Stimulated activated CD4-positive, alpha-beta T cell treated with anti-CD3 and anti-CD28 coated beads, Interleukin-12 subunit alpha, Interleukin-12 subunit beta, amount 100 ng/mL, for 48 hours (primary cell): ENCODE results near the gene CLASP1.

Experiments
- DNase-seq, 3 donors: peaks; one replicate each; pipeline ENCODE4 v3.0.0-alpha.2; 2020; ENCODE audit warnings: low read depth in 2 of 3, low spot score in 1 of 3

The CLASP1 gene

DNA sequence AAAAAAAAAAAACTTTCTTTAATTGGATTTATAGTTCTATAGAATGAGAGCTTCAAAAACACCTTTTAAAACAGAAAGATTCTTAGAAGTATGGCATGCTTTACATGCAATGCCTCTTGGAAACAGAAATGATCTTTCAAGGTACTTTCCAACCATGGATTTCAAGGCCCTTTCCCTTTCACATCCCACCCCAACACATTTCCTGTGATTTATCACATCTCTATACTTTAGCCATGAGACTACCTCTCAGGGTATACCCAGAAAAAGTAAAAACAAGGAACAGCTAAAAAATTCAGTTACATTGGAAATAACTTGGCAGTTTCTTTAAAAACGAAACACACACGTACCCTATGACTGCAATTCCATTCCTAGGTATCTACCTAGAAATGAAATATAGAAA is 103.3 kb downstream of the CLASP1 start:
- DNase-seq: no peak

DNA sequence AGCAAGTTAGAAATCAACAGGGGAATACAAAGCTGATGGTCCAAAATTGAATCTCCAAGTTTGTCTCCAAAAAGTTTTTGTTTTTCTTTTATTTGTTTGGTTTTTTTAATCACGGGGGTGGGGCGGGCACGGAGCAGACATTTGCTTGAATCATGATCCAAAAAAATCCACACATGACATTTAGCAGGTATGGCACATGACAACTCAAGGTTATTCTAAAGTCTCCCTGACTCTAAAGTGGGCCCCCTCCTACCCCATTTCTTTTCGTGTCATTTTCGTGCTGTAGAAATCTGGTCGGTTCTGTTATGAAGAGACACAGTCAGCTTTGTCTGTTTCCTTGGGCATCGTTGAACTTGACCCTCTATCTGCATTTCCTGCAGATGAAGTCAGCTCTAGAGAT is 104.0 kb downstream of the CLASP1 start:
- no peak for DNase-seq

DNA sequence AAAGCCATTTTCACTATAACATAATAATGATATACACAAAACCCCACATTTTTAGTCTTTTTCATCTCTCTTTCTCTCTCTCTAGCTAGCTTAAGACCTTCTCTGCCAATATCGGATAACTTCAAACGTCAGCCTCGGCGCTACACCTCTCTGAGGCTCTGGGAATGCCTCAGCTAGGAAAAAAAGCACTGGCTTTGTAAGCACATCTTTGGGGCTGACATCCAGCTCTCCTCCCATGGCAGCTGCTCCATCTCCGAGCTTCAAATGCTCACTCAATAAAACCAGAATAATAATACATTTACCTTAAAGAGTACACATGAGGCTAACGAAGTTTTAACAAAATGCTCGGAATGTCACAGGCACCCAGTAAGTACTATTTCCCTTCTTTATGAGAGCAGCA is 107.8 kb downstream of the CLASP1 start:
- no peak for DNase-seq

DNA sequence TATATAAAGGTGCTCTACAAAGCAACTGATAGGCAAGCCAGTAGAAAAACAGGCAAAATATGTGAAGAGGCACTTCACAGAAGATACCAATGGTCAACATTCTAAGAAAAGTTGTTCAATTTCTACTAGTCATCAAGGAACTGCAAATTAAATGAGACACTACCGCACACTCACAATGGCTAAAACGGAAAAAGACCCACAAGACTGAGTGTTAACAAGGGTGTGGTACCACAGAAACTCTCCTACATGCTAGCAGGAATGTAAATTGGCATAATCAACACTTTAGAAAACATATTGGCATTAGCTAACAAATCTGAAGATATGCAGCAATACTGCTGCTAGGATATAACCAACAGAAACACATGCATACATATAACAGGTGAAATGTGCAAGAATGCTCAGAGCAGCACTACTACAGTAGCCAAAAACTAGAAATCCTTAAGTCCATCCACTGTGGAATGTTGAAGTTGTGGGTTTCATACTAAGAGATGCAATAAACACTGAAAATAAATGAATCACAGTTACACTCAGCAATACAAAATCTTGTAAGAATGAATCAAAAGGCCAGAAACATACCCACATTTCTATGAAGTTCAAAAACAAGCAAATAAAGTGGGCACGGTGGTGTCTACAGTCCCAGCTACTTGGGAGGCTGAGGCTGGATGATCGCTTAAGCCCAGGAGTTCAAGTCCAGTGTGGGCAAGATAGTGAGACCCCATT is 109.4 kb downstream of the CLASP1 start:
- DNase-seq: no peak

DNA sequence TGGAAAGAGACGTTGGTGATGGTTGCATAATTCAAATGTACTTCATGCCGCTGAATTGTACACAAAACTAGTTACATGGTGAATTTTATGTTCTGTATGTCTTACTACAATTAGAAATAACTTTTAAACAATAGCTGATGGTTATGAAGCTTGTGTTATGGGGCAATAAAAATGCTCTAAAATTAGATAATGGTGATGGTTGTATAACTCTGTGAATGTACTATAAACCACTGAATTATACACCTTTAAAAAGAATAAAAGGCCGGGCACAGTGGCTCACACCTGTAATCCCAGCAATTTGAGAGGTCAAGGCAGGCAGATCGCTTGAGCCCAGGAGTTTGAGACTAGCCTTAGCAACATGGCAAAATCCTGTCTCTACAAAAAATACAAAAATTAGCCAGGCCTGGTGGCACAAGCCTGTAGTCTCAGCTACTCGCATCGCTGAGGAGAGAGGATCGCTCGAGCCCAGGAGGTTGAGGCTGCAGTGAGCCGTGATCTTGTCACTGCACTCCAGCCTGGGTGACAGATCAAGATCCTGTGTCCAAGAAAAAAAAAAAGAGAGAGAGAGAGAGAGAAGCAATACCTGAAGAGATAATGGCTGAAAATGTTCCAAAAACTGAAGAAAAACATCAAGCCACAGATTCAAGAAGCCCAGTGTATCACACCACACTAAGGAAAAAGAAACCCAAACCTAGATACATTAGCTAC is 112.3 kb downstream of the CLASP1 start:
- no peak for DNase-seq

DNA sequence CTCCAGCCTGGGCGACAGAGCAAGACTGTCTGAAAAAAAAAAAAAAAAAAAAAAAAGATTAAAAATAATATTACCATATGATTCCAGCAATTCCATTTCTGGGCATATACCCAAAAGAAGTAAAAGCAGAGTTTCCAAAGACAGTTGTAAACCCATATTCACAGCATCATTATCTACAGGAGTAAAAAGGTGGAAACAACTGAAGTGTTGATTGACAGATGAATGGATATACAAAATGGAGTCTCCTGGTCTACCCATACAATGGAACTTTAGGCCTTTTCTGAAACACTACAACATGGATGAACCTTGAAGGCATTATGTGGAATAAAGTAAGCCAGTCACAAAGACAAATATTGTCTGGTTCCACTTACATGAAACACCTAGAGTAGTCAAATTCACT is 112.9 kb downstream of the CLASP1 start:
- no peak for DNase-seq

DNA sequence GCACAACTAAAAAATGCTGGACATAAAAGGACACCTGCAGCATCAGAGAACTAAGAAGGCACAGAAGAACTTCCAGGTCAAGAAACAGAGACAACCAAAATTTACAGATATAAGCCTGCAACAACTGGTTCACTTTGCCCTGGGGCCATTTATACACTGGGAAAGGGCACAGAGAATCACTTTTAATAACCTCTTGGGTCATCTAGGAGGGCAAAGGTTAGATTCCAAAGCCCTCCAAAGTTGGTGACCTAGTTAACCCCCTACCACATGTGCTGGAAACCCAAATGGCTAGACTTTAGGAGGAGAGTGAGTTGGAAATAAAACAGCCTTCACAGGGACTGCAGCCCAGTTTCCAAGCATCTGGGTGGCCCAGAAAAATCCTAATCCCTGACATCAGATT is 115.3 kb downstream of the CLASP1 start:
- no peak for DNase-seq

DNA sequence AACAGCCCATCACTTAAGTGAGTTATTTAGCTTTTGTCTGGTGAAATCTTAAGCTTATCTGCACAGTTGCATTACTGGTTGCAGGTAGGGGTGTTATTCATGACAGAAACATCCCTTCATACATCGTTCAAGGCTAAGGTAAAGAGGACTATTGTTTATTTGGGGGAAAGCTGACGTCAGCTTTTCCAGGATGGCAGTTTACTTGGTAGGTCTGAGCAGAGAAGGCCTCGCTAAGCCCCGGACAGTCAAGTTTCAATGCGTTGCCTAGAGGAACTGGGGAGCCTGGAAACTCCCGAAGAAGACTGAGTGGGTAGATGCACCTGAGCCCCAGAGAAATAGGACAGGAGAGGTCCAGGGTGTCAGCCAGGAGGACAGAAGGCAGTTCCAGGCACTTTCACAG is 116.4 kb downstream of the CLASP1 start:
- DNase-seq: no peak

DNA sequence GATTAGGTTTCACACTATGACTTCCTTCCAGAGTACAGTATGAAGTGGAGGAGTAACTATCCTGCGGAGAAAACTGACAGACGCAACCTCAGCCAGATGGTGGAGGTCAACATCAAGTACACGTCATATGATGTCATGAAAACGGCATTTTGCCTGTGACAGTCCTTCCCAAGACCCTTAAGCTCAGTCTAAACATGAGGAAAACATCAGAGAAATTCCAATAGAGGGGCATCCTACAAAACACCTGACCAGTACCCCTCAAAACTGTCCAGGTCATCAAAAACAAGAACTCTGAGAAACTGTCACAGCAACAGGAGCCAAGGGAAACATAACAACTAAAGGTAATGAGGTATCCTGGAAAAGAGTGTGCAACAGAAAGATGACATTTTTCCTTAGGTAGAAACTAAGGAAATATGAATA is 116.9 kb downstream of the CLASP1 start:
- DNase-seq: no peak

DNA sequence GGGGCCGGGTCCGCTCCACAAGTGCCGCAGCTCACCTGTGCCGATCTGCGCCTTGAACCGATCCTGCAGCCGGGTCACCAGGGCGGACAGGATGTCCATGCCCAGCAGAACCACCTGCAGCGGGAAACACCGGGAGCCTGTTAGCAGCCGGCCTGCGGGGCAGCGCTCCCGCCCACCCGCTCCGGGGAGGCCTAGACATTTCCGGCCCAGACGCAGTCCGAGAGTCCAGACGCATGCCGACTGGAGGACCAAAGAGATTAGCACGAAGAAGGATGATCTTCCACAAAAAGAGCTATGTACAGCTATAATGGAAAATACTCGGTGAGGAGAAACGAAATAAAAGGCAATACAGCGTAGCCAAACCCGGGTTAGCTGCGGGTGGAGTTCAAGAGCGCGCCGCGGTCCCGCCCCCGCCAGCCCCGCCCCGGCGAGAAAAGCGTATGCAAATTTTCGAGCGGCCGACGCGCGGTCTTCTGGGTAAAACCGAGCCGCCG is 119.0 kb downstream of the CLASP1 start:
- peak; percentile 75 to 82 (median 79) for DNase-seq

DNA sequence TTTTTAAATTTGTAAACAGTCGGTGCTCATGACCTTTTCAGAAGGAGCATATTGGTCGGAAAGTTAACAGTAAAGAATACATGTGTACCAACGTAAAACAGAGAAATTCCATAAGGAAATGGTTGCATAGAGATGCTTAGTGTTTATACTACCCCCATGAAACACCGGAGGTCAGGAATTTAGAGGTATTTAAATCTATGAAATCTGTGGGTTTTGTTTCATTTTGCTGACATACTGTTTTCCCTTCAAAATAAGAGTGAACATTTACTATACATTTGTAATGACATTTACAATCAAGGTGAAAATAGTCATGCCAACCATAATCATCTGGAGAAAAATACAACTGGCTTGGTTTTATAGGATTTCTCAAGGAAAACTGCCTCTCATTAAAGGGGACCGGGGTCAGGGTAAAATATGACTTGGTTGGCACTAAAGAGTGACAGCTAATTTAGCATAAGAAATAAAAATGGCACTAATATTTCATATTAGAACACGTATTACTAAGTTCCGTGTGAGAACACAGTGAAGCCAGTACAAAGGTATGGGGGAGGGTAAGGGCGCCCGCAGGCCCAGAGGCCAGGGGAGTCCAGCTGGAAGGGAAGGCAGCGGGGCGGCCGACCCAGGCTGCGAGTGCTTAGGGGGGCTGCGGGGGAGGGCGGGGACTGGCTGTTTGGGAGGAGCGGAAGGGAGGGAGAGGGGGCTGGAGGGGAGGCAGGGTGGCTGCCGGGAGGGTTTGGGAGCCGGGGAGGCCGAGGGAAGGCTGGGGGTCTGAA is 119.6 kb downstream of the CLASP1 start:
- peak in 1 of 3 donors; percentile 12 for DNase-seq

DNA sequence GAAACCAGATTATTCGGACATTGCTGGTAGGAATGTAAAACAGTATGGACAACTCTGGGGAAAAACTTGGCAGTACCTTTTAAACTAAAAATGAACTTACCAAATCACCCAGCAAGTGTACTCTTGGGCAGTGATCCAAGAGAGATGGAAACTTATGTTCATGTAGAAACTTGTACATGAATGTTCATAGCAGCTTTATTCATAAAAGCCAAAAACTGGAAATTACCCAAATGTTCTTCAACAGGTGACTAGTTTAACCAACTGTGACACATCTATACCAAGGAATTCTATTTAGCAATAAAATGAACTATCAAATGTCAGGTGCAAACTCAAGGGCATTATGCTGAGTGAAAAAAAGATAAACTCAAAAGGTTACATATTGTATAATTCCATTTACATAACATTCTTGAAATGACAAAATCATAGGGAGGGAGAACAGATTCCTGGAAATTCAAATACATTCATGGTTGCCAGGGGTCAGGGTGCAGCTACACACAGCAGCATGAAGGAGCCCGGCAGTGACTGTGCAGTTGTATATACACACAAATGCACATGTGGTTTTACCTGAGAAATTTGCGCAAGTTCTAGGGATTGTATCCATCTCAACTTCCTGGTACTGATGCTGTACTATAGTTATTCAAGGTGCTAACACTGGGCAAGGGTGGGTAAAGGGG is 122.1 kb downstream of the CLASP1 start:
- peak; percentile 27 to 52 (median 35) for DNase-seq

DNA sequence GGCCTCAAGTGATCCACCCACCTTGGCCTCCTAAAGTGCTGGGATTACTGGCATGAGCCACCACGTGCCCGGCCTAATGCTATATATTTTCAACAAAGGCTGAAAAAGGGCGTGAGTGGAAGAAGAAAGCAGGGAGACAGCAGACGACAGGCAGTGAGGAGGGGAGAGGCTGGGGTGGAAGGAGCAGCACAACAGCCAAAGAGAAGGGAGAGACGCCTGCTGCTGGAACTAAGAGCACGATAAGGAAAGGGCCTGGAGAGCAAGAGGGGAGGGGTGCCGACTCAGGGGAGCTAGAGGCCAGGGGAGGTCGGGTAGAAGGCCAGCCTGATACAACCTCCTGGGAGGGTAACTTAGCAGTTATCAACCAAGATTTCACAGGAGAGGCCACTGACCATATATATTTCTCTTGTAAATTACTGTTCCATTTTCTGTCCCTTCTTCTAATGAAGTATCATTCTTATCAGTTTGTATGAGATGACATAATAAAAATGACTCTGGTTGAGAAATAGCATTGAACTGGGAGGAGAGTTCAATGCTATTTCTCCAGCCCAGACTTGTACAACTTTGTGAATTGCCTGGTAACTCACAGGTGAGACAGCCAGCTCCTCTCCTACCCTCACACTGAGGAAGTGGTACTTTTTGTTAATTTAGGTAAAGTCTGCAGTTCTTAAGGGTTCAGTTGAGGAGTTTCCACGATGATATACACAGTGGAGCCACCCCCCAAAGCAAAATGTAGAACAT is 124.4 kb downstream of the CLASP1 start:
- no peak for DNase-seq

DNA sequence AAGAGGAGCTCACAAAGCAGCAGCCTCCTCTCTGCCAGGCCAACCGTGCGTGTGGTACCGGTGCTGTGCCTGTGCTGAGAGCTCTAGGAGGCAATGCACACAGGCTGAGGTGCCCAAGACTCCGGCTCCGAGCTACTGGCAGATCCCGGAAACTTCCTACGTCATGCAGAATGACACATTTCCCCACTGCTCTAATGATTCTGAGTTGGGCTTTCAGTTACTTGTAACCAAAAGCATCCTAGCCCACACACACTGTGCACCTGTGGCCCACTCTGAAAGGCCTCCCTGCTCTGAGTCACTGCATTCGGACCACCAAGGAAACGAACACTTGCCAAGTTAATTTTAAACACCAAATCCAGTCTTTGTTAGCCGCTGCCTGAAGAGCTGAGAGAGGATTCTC is 127.9 kb downstream of the CLASP1 start:
- DNase-seq: no peak

DNA sequence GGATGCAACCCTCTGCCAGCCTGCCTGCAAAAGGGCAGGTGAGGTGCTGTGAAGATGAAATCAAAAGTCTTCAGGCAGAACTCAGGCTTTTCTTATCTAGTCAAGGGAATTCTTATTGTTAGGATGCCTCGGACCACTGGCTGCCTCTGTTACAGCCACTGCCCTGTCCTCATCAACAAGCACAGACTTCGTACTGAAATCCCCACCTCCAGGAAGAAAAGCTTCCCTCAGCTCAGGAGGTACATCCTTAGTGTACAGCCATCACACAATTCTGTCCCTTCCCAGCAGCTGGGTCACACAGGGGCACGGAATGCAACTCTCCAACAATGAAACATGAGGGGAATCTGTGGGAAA is 128.6 kb downstream of the CLASP1 start:
- DNase-seq: no peak

DNA sequence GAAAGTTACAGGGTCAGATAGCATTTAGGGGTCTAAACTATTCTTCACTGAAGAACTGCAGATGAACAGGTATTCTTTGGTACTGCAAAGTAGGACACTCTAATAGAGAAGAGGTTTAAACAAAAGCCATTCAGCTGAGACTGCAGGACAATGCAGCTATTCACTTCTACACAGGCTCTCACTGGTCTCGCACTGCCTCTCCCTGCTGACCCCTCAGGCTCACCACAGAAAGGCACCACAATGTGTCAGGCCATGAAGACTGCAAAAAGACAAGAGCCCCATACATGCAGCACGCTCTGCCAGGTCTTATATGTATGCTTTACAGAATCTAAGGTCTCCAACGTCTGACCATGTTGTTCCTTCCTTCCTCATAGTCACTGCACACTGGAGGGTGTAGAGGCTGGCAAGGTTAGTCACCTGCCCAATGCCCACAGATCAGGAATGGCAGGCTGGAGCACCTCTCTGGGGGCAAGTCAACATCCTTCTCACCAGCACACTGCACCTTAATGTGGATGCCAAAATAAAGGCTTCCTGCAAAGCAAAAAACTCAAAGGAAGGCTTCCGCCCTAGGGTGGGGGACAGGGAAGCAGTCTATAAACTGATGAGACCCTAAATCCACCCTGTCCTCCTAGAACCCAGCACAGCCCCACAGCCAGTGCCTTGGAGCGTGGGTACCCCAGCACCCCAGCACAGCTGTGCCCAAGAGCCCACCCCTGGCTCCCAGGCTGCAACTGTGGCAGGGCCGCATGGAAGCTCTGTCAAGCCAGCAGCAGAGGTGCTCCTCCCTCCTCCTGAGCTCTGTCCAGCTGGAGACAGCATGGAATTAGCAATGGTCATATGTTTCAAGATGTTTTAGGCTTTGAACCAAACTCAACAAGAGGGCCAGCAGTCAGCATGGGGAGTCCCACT is 129.3 kb downstream of the CLASP1 start:
- no peak for DNase-seq

DNA sequence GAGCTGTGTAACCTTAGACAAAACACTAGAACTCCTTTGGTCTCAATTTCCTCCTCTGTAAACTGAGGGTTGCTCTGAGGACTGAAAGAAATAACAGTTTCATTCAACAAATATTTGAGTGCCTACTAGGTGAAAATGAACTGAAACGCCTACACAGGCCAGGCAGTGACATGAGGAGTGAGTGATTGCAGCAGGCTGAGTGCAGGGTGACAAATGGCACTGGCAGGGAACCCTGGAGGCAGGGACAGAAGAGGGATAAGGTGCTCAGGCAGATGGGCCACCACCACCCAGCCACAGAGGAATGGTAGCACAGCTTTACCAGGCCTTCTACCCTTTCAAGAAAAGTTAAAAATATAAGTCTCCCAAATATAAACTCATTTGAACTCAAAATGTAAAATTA is 130.1 kb downstream of the CLASP1 start:
- DNase-seq: no peak

DNA sequence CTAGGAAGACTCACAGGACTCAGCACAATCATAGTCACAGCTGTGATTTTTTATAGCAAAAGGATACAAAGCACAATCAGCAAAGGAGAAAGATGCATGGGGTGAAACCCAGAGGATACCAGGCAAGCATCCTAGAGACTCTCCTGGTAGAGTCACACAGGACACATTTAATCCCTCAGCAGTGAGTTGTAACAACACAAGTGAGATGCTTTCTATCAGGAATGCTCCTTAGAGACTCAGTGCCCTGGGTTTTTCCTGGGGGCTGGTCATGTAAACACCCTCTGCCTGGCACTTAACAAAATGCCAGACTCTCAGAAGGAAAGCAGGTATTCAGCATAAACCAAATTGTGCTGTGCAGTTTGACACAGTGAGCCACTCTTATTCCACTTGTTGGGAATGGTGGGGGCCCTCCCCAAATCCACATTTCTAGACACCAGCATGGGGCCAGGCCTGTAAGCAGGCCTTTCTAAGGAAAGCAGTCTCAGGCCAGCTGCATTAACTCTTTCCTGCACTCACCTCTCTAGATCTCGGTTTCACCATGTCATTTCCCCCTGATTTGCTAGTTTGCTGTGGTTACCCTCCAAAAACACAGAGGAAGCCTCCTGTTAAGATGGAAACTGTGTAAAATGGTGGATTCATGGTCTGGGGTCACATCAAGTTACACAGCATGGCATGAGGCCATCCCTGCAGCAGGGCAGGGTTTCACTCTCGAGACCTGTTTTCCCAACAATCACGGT is 135.5 kb downstream of the CLASP1 start:
- DNase-seq: no peak

DNA sequence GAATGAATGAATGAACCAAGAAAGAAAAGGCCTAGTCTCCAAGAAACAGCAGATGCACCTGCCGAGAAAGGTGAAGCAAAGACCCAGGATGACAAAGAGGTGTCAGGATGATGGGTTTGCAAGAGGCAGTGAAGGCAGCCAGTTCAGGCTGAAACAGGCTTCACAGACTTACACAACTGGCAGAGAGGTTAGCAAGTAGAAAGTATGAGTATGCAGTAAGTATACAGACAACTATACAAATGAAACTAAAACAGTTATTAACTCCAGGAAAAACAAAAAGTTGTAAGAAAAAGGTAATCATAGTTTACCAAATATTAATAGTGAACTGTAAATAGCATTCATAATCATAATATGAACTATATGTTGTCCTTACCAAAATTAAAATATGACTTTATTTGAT is 138.4 kb downstream of the CLASP1 start:
- no peak for DNase-seq
